Stimulated activated CD4-positive, alpha-beta T cell treated with anti-CD3 and anti-CD28 coated beads, Interleukin-2, amount 100 ng/mL, for 24 hours (primary cell): Measurements from ENCODE around the gene NOX5.

ENCODE experiments used
- DNase-seq, 2 donors: peaks; one replicate each; pipeline ENCODE4 v3.0.0-alpha.2; 2020

NOX5 gene

DNA sequence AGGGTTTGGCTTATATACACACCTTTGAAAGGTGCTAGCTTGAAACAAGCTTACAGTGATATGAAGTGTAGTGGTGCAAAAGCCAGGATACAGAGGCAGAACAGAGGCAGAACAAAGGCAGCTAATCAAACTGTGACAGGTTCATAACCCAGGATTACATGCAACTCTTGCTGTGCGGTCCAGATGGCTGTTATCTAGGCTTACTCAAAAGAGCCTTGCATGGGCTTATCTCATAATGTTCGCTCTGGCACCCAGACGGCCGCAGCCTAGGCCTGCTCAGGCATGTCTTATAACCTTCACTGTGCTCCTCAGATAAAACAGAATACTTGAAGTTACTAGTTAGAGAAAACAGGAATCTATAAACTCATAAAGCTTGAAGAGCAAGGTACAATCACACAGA is 22.8 kb upstream of the NOX5 start:
- DNase-seq: no peak

DNA sequence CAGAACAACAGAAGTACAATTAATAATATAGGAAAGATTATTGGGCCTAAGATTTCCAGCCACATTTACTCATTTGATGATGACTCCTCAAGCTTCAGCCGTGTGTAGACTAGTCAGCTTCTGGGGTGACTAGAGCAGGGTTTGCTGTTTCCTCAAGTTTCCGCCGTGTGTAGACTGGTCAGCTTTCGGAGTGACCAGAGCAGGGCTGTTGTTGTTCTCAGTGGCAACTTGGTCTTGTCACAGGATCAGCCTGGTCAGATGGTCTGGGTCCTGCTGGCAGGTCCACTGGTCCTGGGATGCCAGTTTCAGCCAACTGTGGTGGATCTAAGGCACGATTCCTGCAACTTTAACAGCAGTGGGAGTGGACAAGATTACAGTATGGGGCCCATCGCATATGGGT is 21.8 kb upstream of the NOX5 start:
- DNase-seq: no peak

DNA sequence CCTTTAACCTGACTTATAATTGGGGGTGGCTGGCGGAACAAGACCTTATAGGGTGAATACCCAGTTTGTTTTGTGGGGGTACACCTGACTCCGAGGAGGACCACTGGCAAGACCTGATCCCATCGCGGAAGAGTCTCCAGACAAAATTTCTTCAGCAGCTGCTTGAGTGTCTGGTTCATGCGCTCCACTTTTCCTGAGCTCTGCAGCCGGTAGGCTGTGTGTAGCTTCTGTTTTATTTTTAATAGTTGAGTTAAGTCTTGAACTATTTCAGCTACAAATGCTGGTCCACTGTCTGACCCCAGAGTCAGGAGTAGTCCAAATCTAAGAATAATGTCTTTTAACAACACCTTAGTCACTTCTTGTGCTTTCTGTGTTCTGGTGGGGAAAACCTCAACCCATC is 21.2 kb upstream of the NOX5 start:
- DNase-seq: no peak

DNA sequence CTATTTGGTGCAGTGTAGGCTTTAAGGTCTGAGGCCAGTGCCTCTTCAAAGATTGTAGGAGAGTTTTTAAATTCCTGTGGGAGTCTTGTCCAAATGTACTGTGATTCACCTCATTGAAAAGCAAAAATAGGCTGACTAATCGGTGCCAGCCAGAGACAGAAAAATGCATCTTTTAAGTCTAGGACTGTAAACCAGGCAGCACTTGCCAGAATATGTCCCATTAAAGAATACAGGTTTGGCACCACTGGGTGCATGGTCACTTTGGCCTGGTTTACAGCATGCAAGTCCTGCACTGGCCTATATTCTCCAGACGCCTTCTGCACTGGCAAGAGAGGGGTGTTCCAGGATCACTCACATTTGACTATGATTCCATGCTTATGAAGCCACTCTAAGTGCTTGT is 20.3 kb upstream of the NOX5 start:
- no peak for DNase-seq

DNA sequence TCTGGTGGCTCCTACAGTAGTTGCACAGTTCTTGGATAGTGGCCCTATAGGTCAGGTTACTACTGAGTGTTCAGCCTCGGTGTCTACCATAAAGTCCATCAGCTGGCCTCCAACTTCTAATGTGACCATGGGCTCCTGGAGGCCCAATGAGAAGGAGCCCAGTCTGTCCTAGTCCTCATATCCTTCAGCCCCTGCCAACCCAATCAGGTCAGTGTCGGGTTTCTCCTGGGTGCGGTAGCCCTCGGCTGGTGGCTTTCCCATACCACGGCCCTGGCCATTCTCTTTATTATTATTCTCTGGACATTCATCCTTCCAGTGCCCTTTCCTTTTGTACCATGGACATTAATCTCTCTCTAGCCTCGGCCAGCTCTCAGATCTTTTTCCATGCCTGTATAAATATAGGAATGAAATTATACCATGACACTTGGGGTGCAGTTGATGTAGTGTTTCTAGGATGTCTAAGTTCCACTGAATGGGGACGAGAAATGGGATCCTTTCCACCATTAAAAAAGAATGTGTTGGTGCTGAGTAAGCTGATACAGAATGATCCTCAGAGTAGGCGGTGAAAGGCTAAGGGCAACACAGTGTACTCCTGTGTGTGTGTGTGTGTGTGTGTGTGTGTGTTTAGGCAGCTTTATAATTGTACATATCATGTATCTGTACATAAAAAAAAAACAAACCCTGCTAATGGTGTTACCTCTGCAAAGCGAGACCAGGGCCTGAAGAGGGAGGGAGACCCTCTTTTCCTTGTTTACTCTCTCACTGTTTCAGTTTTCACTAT is 19.3 kb upstream of the NOX5 start:
- no peak for DNase-seq

DNA sequence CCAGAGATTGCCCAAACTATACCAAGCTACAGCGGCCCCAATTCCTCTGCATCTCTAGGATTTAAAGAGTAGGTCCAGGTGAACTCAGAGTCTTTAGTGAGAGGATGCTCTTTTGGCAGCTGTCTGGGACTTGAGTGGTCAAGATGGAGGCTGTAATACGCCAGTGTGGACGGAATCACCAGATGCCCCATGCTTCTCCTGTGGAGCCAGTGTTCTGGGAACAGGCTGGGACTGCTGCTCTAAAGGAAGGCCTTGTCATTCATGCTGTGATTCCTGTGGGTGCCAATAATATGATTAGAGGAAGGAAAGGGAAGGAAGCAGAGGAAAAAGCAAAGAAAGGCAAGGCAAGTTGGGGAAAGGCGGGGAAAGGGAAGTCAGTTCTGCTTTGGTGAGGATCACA is 17.4 kb upstream of the NOX5 start:
- no peak for DNase-seq

DNA sequence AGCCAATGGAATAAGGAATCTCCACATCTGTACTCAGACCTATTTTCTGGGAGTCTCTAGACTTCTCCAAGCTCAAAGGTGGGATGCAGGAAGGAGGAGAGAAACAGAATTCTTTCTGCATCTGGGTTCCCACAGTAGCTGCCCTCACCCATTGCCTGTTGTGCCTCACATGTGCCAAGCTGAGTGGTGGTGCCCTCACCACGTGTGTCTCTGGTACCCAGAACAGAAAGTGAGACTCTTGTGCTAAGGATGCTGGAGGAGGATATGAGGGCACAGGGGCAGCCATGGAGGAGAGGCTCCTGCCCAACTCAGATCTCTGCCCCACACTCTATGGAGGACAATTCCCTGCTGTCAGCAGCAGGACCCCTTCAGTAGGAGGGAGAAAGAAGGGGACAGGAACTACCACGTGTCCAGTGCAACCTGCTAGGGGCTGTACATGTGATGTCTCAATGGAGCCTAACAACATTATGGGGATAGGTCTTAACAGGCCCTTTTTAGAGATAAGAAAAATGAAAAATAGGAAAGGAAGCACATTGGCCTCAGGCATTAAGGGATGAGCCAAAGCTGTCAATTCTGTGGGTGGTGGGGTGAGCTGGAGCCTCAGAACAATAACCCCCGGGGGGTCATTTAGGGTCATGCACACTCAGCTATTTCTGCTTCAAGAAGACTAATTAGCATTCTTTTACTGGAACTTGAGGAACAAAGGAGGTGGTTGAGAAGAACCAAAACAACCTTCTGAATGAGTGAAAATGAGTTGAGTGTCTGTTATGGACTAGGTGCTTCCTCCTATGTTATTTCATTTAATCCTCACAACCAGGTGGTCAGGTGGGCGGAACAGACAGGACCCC is 16.3 kb upstream of the NOX5 start:
- DNase-seq: no peak

DNA sequence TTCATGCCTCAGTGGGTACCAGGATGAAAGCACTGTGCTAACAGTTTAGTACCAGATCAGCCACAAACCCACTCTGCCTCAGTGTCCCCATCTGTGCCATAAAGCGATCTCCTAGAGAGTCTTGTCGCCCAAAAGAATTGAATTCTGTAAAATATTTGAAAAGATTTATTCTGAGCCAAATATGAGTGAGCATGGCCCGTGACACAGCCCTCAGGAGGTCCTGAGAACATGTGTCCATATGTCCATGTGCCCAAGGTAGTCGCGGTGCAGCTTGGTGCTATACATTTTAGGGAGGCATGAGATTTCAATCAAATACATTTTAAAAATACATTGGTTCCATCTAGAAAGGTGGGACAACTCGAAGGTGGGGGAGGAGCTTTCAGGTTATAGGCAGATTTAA is 15.4 kb upstream of the NOX5 start:
- no peak for DNase-seq

DNA sequence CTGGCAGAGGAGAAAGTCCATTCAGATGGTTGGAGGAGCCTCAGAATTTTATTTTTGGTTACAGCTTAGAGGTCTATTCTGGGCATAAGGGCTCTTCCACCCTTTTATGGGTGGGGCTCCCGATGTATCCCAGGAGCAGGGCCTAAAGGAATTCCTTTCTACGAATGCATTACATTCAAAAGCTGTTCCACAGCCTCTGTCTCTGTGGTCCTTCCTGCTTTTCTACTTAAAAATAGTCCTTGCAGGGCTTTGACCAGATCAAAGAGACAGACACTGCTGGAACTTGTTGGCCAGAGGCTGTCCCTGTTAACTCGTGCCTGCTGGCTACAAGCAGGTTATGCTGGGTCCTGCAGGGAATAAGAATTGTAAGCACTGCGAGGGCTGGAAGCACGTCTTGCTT is 14.4 kb upstream of the NOX5 start:
- no peak for DNase-seq

DNA sequence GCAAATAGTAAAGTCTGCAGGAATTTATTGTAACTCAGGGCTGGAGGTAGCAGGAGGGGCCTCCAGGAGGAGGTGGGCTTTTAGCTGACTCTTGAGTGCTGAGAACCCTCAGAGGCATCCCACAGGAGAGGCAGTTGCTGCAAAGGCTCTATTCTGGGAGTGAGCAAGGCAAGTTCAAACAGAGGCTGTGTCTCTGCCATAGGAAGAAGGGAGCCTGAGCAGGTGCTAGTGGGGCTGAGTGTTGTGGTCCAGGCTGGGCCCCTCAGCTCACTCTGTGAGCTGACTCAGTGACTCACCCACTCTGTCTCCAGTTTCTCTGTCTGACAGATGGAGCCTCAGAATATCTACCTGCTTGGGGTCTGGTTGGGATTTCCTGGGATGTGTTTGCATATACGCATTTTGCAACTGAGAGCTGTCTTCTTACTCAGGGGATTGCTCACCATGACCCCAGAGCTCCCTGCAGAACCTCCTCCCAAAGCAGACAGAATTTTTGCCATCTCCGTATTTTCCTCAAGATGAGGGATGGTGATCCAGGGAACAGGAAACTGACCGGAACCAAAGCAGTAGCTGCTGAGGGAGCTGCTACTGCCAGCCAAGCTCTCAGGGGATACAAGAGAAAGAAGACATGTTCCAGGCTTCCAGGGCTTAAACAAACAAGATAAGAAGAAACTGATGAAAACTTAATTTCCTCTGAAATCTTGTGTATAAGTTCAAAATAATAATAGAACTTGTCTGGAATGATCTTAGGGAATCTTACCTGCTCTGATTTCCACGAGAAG is 13.6 kb upstream of the NOX5 start:
- DNase-seq: no peak

DNA sequence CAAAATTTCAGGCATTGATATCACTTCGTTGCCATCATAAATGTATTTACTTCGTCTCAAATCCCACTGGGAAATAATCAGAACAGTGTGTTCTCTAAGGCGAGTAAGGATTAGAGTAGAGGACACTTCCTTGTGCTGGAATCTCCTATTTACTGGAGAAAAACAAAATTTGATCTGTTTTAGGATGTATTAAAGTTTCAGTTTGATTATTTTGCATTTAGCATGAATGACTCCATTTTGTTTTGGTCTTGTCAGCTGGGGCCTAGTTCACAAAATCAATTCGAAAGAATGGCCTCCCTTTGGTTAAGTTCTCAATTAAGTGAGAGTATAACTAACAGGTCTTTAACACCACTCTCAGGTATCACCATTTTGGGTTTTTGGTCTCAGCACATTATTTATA is 11.7 kb upstream of the NOX5 start:
- DNase-seq: no peak

DNA sequence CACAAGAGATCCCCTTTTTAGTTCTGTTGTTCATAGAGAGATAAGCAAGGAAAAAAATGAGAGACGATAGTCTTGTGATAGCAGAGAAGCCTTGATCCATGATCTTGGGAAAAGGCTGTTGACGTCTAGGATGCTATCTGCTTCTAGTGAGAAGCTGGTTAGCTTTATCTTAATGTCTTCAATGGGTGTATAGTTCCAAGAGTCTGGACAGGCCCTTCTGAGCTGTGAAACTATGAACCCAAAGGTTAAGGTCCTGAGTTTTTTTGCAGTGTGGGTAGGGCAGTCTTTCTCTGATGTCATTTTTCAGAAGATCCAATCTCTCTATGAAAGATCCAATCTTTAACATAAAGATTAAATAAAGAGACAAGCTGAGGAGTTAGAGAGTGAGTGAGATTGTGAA is 10.5 kb upstream of the NOX5 start:
- DNase-seq: no peak

DNA sequence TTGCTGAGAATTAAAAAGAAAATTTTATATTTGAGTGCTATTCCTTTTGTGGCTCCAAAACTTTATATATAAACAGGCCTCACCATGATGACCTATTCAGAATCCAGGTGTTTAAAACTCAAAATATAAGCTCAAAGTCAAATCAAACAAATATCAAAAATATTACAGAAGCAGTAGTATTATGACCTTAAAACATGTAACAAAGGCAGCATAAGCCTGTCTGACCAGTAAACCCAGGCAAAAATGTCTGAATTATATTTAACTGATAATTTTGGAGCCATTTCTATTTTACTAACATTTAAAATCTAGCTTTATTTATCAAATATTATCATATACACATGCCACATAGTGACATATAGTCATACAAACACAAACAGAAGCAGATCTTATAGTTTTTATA is 6.4 kb upstream of the NOX5 start:
- no peak for DNase-seq

DNA sequence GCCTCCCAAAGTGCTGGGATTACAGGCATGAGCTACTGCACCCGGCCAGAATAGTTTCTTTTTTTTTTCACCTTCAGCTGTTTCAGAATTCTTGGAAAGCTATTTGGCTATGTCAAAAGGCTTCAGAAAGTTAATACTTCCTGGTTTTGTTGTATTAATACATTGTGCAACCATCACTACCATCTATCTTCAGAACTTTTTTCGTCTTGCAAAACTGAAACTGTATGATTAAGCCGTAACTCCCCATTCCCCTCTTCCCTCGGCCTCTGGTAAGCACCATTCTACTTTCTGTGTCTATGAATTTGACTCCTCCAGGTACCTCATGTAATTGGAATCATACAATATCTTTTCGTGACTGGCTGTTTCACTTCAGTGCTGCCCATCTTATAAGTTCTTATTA is 5.2 kb upstream of the NOX5 start:
- DNase-seq: no peak

DNA sequence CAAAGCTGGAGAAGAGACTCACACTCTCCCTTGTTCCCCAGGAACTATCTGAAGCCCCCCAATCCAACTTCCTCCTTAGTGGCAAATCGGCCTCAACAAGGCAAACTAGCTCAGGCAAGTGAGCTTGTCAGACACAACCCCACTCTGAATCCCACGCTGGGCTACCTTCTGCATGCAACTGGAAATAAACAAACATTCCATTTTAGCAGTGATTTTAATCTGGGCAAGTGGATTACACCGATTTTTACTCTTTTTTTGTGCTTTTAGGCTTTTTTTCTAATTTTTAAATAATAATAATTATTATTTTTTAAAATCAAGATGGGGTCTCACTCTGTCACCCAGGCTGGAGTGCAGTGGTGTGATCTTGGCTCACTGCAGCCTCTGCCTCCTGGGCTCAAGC is 2.9 kb upstream of the NOX5 start:
- no peak for DNase-seq

DNA sequence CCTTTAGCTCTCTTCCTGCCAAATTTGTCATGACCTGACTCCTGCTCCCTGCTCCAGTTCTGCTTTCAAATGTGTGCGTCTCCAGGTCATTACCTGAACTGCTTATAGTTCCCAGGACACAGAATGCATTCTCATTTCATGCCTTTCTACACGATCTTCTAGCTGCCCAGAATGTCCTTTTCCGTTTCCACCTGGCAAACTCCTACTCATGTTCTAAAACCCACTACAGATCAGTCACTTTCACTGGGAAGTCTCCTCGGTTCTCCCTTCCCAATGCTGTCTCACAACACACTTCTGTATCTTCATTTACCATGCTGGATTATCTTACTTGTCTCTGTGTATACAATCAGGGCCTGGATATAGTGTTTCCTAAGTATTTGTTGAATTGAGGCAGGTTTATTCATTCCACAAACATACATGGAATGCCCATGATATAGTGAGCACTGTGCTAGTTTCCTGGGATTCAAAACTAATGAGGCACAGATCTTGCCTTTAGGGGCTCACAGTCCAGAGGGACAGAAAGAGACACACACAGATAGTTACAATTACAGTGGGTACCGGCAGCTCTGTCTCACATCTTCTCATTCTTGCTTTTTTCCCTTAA is 1.6 kb upstream of the NOX5 start:
- DNase-seq: no peak

DNA sequence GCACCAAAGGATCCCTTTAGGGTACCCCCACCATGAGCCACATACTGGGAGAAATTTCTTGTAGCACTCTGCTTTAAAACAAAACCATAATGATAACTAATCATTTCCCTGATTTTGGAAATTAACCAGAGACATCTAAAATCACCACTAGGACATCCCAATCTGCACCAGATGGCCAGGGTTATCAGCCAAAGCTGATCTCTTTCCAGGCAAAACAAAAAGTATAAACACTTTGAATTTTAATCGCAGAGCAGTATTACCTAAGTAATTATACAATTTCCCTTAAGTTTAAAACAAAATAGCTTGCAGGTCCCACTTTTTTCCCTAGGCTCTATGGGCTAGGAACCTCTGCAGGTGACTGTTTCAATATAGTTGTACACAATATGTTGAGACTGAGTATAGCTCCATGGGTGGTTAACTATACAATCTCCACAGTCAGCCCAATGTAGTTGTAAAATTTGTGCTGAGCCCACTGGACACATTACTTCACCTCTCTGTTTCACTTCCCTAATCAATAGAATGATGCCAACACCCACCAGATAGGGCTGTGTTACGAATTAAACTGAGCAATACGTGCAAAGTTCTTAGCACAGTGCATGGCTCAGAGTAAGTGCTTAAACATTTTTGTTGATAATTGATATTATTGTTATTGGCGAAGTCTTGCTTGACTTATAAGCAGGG is 629 bp upstream of the NOX5 start:
- no peak for DNase-seq

DNA sequence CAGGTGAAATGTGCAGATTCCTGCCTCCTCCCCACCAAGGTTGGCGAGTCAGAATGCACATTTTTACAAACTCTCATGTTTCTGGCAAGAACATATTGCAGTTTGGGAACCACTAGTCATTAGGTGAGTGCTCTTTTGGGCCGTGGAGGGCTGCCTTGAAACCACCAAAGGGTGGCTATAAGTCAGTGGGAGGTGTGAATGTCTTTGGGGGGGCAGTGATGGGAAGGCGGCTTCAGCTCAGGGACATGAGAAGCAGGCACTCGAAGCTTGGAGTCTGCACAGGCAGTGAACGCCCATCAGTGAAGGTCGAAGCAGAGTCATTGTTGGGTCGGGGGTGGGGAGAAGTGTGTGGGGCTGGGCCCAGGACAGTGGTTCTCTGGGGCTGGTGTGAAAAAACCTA is 1.1 kb downstream of the NOX5 start:
- DNase-seq: no peak

DNA sequence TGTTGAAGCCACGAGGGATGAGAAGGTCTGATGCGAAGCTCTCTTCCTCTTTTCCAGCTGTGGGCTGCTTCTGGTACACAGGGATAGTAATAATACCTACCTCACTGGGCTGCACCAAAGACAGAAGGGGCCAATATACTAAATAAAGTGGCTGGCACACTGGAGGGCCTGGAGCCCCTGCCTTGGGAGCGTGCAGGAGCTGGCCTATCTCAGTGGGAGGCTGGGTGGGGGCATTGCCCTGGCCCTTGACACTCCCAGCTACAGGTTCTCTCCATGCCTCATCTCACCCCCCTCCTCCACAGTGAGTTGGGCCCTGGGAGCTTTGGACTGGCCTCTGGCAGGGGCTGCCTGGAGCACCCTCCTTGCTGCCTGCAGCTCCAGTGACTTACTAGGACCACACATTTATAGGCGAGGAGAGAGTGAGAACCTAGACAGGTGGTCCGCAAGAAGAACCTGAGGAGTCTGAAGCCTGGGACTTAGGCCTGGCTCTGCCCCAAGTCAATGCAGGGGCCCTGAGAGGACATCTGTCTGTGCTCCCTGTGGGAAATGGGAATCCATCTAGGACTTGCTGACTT is 1.6 kb downstream of the NOX5 start:
- DNase-seq: no peak

DNA sequence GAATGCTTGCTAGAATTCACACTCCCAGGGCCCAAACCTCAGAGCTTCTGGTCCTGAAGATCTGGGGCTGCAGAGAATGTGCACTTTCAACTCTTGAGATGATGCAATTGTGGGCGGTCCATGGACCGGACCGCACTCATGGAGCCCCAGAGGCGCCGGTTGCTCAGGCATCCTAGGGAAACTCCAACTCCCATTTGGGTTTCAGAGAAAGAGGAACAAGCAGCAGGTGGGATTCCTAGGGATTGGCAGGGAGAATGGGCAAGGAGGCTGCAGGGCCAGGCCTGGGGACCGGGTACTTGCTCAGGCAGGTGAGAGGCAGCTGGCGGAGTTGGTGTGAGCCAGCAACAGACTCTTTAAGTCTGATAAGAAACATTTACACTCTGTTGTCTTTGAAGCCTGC is 3.5 kb downstream of the NOX5 start:
- no peak for DNase-seq

DNA sequence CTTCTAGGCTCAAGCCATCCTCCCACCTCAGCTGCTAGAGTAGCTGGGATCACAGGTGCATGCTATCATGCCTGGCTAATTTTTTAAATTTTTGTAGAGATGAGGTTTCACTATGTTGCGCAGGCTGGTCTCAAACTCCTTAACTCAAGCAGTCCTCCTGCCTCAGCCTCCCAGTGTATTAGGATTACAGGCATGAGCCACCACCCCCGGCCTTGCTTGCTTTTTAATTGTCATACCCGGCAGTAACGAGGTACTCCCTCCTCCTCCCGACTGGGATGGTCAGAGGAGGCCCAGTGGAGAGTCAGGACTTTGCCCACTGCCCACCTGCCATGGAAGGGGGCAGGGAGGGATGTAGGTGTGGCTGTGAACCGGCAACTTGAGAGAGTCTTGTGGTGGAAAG is 4.5 kb downstream of the NOX5 start:
- no peak for DNase-seq

DNA sequence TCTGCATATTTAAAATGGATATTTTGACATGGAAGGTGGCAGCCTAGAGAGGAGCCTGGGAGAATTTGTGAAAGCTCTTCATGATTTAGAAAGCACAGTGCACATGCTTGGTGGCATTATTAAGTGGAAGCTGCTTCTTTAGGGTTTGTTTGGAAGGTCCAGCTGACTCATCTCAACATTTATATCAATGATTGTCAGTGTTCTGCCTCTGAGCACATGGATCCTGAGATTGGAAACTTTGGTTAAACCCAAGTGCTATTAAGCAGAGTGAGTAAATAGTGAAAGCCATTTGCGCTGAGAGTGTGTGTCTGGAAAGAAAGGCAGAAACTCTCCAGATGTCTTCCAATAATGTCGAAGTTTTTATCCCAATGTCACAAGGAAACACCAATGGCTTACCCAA is 7.4 kb downstream of the NOX5 start:
- no peak for DNase-seq
